Vagina (tissue), 2 donors: ENCODE measurements around the gene COX17. TPM values are rescaled to one million over a fixed set of nuclear protein-coding genes. Genes with fewer than 3 reads are reported as not detected.

Experiments used
- DNase-seq, 2 donors: peaks; one replicate each; pipeline ENCODE4 v3.0.0-alpha.2; 2017; ENCODE audit errors: extremely low spot score in 2 of 2
- H3K27ac ChIP-seq: fragments of 200-600 bp; sonication (generic); one replicate; pipeline ENCODE4 v1.5.1; 2019
- H3K27me3 ChIP-seq: fragments of 200-600 bp; sonication (generic); one replicate; pipeline ENCODE4 v1.5.1; 2019
- H3K36me3 ChIP-seq, 2 donors: fragments of 200-600 bp; sonication (generic); one replicate each; pipeline ENCODE4 v1.5.1; 2017 to 2019
- H3K4me1 ChIP-seq: fragments of 200-600 bp; sonication (generic); one replicate; pipeline ENCODE4 v1.5.1; 2019
- H3K4me3 ChIP-seq, 2 donors: fragments of 200-600 bp; sonication (generic); 1 replicate in 1 of 2; 2 replicates in 1 of 2; pipeline ENCODE4 v1.5.1; 2016 to 2019
- H3K9me3 ChIP-seq: fragments of 200-600 bp; sonication (generic); one replicate; pipeline ENCODE4 v1.5.1; 2019
- CTCF ChIP-seq, 3 experiments: fragments of 450-650 bp in 2 of 3; fragments of 200-600 bp in 1 of 3; sonication (generic) in 1 of 3; IDR thresholded peaks; one replicate each; pipeline ENCODE4 v1.5.1; 2017 to 2019; ENCODE audit warnings: antibody characterized with exemption in 3 of 3, mild to moderate bottlenecking in 2 of 3, moderate library complexity in 2 of 3
- POLR2A ChIP-seq, 2 donors: fragments of 450-650 bp; IDR thresholded peaks; one replicate each; pipeline ENCODE4 v1.6.1; 2017; ENCODE audit warnings: antibody characterized with exemption in 2 of 2, mild to moderate bottlenecking in 2 of 2, moderate library complexity in 2 of 2
- POLR2AphosphoS5 ChIP-seq, 2 donors: sonication (generic); formaldehyde crosslinking; IDR thresholded peaks; one replicate each; pipeline ENCODE4 v1.9.0; 2017; ENCODE audit warnings: antibody characterized with exemption in 2 of 2, mild to moderate bottlenecking in 2 of 2, low read depth in 1 of 2; ENCODE audit not compliant: insufficient read depth in 1 of 2
- intact Hi-C: fragments of 100-400 bp; cut with DNase I; formaldehyde crosslinking; loops from one replicate; pipeline ENCODE4 v1.15.1; 2023
- total RNA-seq: library from RNA; depleted of rRNA; stranded (reverse); fragments of >200 nt; gene quantifications from one replicate; pipeline ENCODE4 v1.2.3, GENCODE V29; 2016

COX17 gene
- total RNA-seq, 1 donor from 2014 or later: 27.3 TPM

GRCh38 chr3:119652306-119653033, 24.7 kb downstream of the COX17 start:
- no peak overlapping the region for H3K4me3 ChIP-seq
- peak overlapping the region; percentile 15 for H3K27ac ChIP-seq

GRCh38 chr3:119649761-119650160, 27.4 kb downstream of the COX17 start:
- peaks cover 25% of the 10 kb centered on the region for H3K4me1 ChIP-seq
- H3K27me3 ChIP-seq: no peaks in the 10 kb centered on the region
- no peak for DNase-seq
- H3K36me3 ChIP-seq: no peaks in the 10 kb centered on the region
- no peak overlapping the region for H3K4me3 ChIP-seq
- TF ChIP-seq POLR2AphosphoS5 (IDR thresholded peaks at IDR 0.05; ENCODE audit: insufficient read depth in 1 of 2, low read depth in 1 of 2): no peak
- TF ChIP-seq CTCF (IDR thresholded peaks at IDR 0.05): no peak
- TF ChIP-seq POLR2A (IDR thresholded peaks at IDR 0.05): no peak
- H3K27ac ChIP-seq: no peak overlapping the region
- no peaks in the 10 kb centered on the region for H3K9me3 ChIP-seq
- intact Hi-C loops: no loop called here

More at GRCh38 chr3:119652306-119653033, 24.7 kb downstream of the COX17 start:
- TF ChIP-seq CTCF (IDR thresholded peaks at IDR 0.05): no peak
- peak in 1 of 2 donors; percentile 21 for TF ChIP-seq POLR2AphosphoS5 (IDR thresholded peaks at IDR 0.05; ENCODE audit: insufficient read depth in 1 of 2, low read depth in 1 of 2)
- no peak for TF ChIP-seq POLR2A (IDR thresholded peaks at IDR 0.05)
- no peaks in the 10 kb centered on the region for H3K27me3 ChIP-seq
- H3K4me1 ChIP-seq: peaks cover 16% of the 10 kb centered on the region
- no peak for DNase-seq
- no peaks in the 10 kb centered on the region for H3K36me3 ChIP-seq
- no peaks in the 10 kb centered on the region for H3K9me3 ChIP-seq
- intact Hi-C loops: no loop called here

GRCh38 chr3:119647843-119648575, 29.2 kb downstream of the COX17 start:
- no peaks in the 10 kb centered on the region for H3K9me3 ChIP-seq
- DNase-seq: no peak
- intact Hi-C loops: no loop called here
- no peaks in the 10 kb centered on the region for H3K36me3 ChIP-seq
- no peak overlapping the region for H3K4me3 ChIP-seq
- H3K27ac ChIP-seq: peak overlapping the region; percentile 71
- TF ChIP-seq CTCF (IDR thresholded peaks at IDR 0.05): no peak
- TF ChIP-seq POLR2AphosphoS5 (IDR thresholded peaks at IDR 0.05; ENCODE audit: insufficient read depth in 1 of 2, low read depth in 1 of 2): no peak
- no peak for TF ChIP-seq POLR2A (IDR thresholded peaks at IDR 0.05)
- H3K4me1 ChIP-seq: peaks cover 25% of the 10 kb centered on the region
- no peaks in the 10 kb centered on the region for H3K27me3 ChIP-seq

GRCh38 chr3:119647171-119647570, 30.0 kb downstream of the COX17 start:
- TF ChIP-seq CTCF (IDR thresholded peaks at IDR 0.05): no peak
- peak in 1 of 2 donors; percentile 88 for TF ChIP-seq POLR2AphosphoS5 (IDR thresholded peaks at IDR 0.05; ENCODE audit: insufficient read depth in 1 of 2, low read depth in 1 of 2)
- Histone ChIP-seq H3K9me3 (no peaks in the 10 kb centered on the region), H3K27me3 (no peaks in the 10 kb centered on the region), H3K4me3 (no peak overlapping the region), H3K36me3 (no peaks in the 10 kb centered on the region), H3K27ac (peak overlapping the region; percentile 71), H3K4me1 (peaks cover 25% of the 10 kb centered on the region)
- DNase-seq: no peak
- intact Hi-C loops: no loop called here

- TF ChIP-seq POLR2A (IDR thresholded peaks at IDR 0.05) (no peak), CTCF (IDR thresholded peaks at IDR 0.05) (no peak), POLR2AphosphoS5 (IDR thresholded peaks at IDR 0.05; ENCODE audit: insufficient read depth in 1 of 2, low read depth in 1 of 2) (no peak)
- no peak for DNase-seq
- H3K36me3 ChIP-seq: no peaks in the 10 kb centered on the region
- H3K4me3 ChIP-seq: no peak overlapping the region
- H3K27me3 ChIP-seq: no peaks in the 10 kb centered on the region
- peaks cover 25% of the 10 kb centered on the region for H3K4me1 ChIP-seq
- peak overlapping the region; percentile 71 for H3K27ac ChIP-seq
- no peaks in the 10 kb centered on the region for H3K9me3 ChIP-seq
- intact Hi-C loops: no loop called here
These were observed 31.4 kb downstream of the COX17 start for GRCh38 chr3:119645813-119646212.
